ENCODE data around the gene QKI.

The QKI gene

GRCh38 chr6:163444077-163444476, 29.6 kb downstream of the QKI start:
- peak; percentile 51 for FAIRE-seq
- TF ChIP-seq POLR2A (IDR thresholded peaks at IDR 0.05; ENCODE audit: low read depth, low read length): no peak
- no peak for TF ChIP-seq SPI1 (IDR thresholded peaks at IDR 0.05; ENCODE audit: low read depth, low read length)
- TF ChIP-seq PAX5 (IDR thresholded peaks at IDR 0.05; ENCODE audit: insufficient read depth, low read length, severe bottlenecking): no peak
- TF ChIP-seq POU2F2 (IDR thresholded peaks at IDR 0.05; ENCODE audit: low read depth, low read length): no peak
- no peak for DNase-seq (ENCODE audit: insufficient read length, low spot score)

GRCh38 chr6:163446549-163446948, 32.0 kb downstream of the QKI start:
- no peak for FAIRE-seq
- no peak for DNase-seq (ENCODE audit: insufficient read length, low spot score)
- TF ChIP-seq SPI1 (IDR thresholded peaks at IDR 0.05; ENCODE audit: low read depth, low read length): no peak
- TF ChIP-seq TAF1 (IDR thresholded peaks at IDR 0.05; ENCODE audit: low read depth, low read length): no peak
- TF ChIP-seq POU2F2 (IDR thresholded peaks at IDR 0.05; ENCODE audit: low read depth, low read length): no peak
- no peak for TF ChIP-seq PAX5 (IDR thresholded peaks at IDR 0.05; ENCODE audit: insufficient read depth, low read length, severe bottlenecking)
- no peak for TF ChIP-seq POLR2AphosphoS5 (IDR thresholded peaks at IDR 0.05; ENCODE audit: low read depth, low read length)
- TF ChIP-seq POLR2A (IDR thresholded peaks at IDR 0.05; ENCODE audit: low read depth, low read length): no peak

GRCh38 chr6:163449076-163449475, 34.6 kb downstream of the QKI start:
- FAIRE-seq: no peak
- no peak for DNase-seq (ENCODE audit: insufficient read length, low spot score)
- no peak for TF ChIP-seq PAX5 (IDR thresholded peaks at IDR 0.05; ENCODE audit: insufficient read depth, low read length, severe bottlenecking)
- TF ChIP-seq POU2F2 (IDR thresholded peaks at IDR 0.05; ENCODE audit: low read depth, low read length): no peak
- TF ChIP-seq POLR2AphosphoS5 (IDR thresholded peaks at IDR 0.05; ENCODE audit: low read depth, low read length): no peak
- TF ChIP-seq SPI1 (IDR thresholded peaks at IDR 0.05; ENCODE audit: low read depth, low read length): no peak
- TF ChIP-seq POLR2A (IDR thresholded peaks at IDR 0.05; ENCODE audit: low read depth, low read length): no peak
- TF ChIP-seq TAF1 (IDR thresholded peaks at IDR 0.05; ENCODE audit: low read depth, low read length): no peak

- TF ChIP-seq POU2F2 (IDR thresholded peaks at IDR 0.05; ENCODE audit: low read depth, low read length): no peak
- TF ChIP-seq PAX5 (IDR thresholded peaks at IDR 0.05; ENCODE audit: insufficient read depth, low read length, severe bottlenecking): no peak
- no peak for TF ChIP-seq POLR2AphosphoS5 (IDR thresholded peaks at IDR 0.05; ENCODE audit: low read depth, low read length)
- DNase-seq (ENCODE audit: insufficient read length, low spot score) (no peak), FAIRE-seq (peak; percentile 64)
These were observed 39.9 kb downstream of the QKI start for GRCh38 chr6:163454425-163454824.

- FAIRE-seq (peak; percentile 33), DNase-seq (ENCODE audit: insufficient read length, low spot score) (no peak)
- no peak for TF ChIP-seq POU2F2 (IDR thresholded peaks at IDR 0.05; ENCODE audit: low read depth, low read length)
- TF ChIP-seq TAF1 (IDR thresholded peaks at IDR 0.05; ENCODE audit: low read depth, low read length): no peak
These were observed 41.0 kb downstream of the QKI start for GRCh38 chr6:163455552-163455951.

GRCh38 chr6:163457637-163458561, 43.4 kb downstream of the QKI start:
- peak; percentile 80 for FAIRE-seq
- TF ChIP-seq POLR2AphosphoS5 (IDR thresholded peaks at IDR 0.05; ENCODE audit: low read depth, low read length) (no peak), PAX5 (IDR thresholded peaks at IDR 0.05; ENCODE audit: insufficient read depth, low read length, severe bottlenecking) (no peak)
- no peak for DNase-seq (ENCODE audit: insufficient read length, low spot score)

GRCh38 chr6:163459007-163459406, 44.5 kb downstream of the QKI start:
- FAIRE-seq (peak; percentile 81), DNase-seq (ENCODE audit: insufficient read length, low spot score) (no peak)
- TF ChIP-seq POU2F2 (IDR thresholded peaks at IDR 0.05; ENCODE audit: low read depth, low read length): no peak
- no peak for TF ChIP-seq TAF1 (IDR thresholded peaks at IDR 0.05; ENCODE audit: low read depth, low read length)
- no peak for TF ChIP-seq PAX5 (IDR thresholded peaks at IDR 0.05; ENCODE audit: insufficient read depth, low read length, severe bottlenecking)
- TF ChIP-seq POLR2A (IDR thresholded peaks at IDR 0.05; ENCODE audit: low read depth, low read length): no peak
- TF ChIP-seq POLR2AphosphoS5 (IDR thresholded peaks at IDR 0.05; ENCODE audit: low read depth, low read length): no peak
- no peak for TF ChIP-seq SPI1 (IDR thresholded peaks at IDR 0.05; ENCODE audit: low read depth, low read length)

GRCh38 chr6:163459536-163459935, 45.0 kb downstream of the QKI start:
- TF ChIP-seq SPI1 (IDR thresholded peaks at IDR 0.05; ENCODE audit: low read depth, low read length) (no peak), POLR2AphosphoS5 (IDR thresholded peaks at IDR 0.05; ENCODE audit: low read depth, low read length) (no peak), TAF1 (IDR thresholded peaks at IDR 0.05; ENCODE audit: low read depth, low read length) (no peak), POU2F2 (IDR thresholded peaks at IDR 0.05; ENCODE audit: low read depth, low read length) (no peak)
- FAIRE-seq (no peak), DNase-seq (ENCODE audit: insufficient read length, low spot score) (no peak)

GRCh38 chr6:163460307-163460782, 45.8 kb downstream of the QKI start:
- DNase-seq (ENCODE audit: insufficient read length, low spot score) (no peak), FAIRE-seq (peak; percentile 88)
- TF ChIP-seq SPI1 (IDR thresholded peaks at IDR 0.05; ENCODE audit: low read depth, low read length) (no peak), POLR2AphosphoS5 (IDR thresholded peaks at IDR 0.05; ENCODE audit: low read depth, low read length) (no peak), POLR2A (IDR thresholded peaks at IDR 0.05; ENCODE audit: low read depth, low read length) (no peak), TAF1 (IDR thresholded peaks at IDR 0.05; ENCODE audit: low read depth, low read length) (no peak), PAX5 (IDR thresholded peaks at IDR 0.05; ENCODE audit: insufficient read depth, low read length, severe bottlenecking) (no peak), POU2F2 (IDR thresholded peaks at IDR 0.05; ENCODE audit: low read depth, low read length) (no peak)

GRCh38 chr6:163461696-163462095, 47.2 kb downstream of the QKI start:
- FAIRE-seq: no peak
- TF ChIP-seq POLR2AphosphoS5 (IDR thresholded peaks at IDR 0.05; ENCODE audit: low read depth, low read length) (no peak), POU2F2 (IDR thresholded peaks at IDR 0.05; ENCODE audit: low read depth, low read length) (no peak), SPI1 (IDR thresholded peaks at IDR 0.05; ENCODE audit: low read depth, low read length) (peak; percentile 77)

More at GRCh38 chr6:163461696-163462095, 47.2 kb downstream of the QKI start:
- no peak for DNase-seq (ENCODE audit: insufficient read length, low spot score)

All from GM12891 (cell line).